ENCODE results near the gene ILKAP. TPM values are rescaled to one million over a fixed set of nuclear protein-coding genes. Genes with fewer than 3 reads are reported as not detected.

ILKAP gene
- total and polyA plus RNA-seq, 8 donors = 30.6 to 57.3 (median 46.3) TPM

- TF ChIP-seq CTCF (IDR thresholded peaks at IDR 0.05) = no peak
- DNase-seq (peak; percentile 76 to 96 (median 91)), ATAC-seq (peak; percentile 94)
- Histone ChIP-seq H3K27ac (no peak within 1 kb of the TSS), H3K36me3 (peaks cover 0 to 11% of the 10 kb centered on the region in 2 donors), H3K4me3 (peak within 1 kb of the TSS; percentile 46 to 58), H3K9me3 (no peaks in the 10 kb centered on the region), H3K27me3 (peaks cover 10 to 61% of the 10 kb centered on the region in 2 donors), H3K4me1 (peaks cover 2 to 24% of the 10 kb centered on the region in 2 donors)
- intact Hi-C loops (cut with DNase I) = no loop called here
Measured at GRCh38 chr2:238239863-238240756, 36.6 kb upstream of the ILKAP start, which contains the start of gene HES6. HES6 (minus strand) TSS chr2:238240038; CDS start chr2:238239905, 133 bp downstream.

GRCh38 chr2:238239543-238239862 is 36.0 kb upstream of the ILKAP start:
- peaks cover 0 to 5% of the 10 kb centered on the region in 2 donors for H3K36me3 ChIP-seq
- H3K27me3 ChIP-seq = peaks cover 10 to 61% of the 10 kb centered on the region in 2 donors
- no peak for DNase-seq
- H3K27ac ChIP-seq = no peak overlapping the region
- no peaks in the 10 kb centered on the region for H3K9me3 ChIP-seq
- no peak for TF ChIP-seq CTCF (IDR thresholded peaks at IDR 0.05)
- peak overlapping the region; percentile 46 to 58 for H3K4me3 ChIP-seq
- H3K4me1 ChIP-seq = peaks cover 2 to 30% of the 10 kb centered on the region in 2 donors
- intact Hi-C loops (cut with DNase I) = no loop called here
- no peak for ATAC-seq

- Histone ChIP-seq H3K4me1 (peaks cover 2 to 31% of the 10 kb centered on the region in 2 donors), H3K27me3 (peaks cover 10 to 61% of the 10 kb centered on the region in 2 donors), H3K27ac (no peak overlapping the region), H3K4me3 (peak overlapping the region in 1 of 2 donors; percentile 58), H3K9me3 (no peaks in the 10 kb centered on the region), H3K36me3 (no peaks in the 10 kb centered on the region)
- TF ChIP-seq CTCF (IDR thresholded peaks at IDR 0.05) = no peak
- ATAC-seq = no peak
- DNase-seq = peak in 1 of 4 donors; percentile 88
- intact Hi-C loops (cut with DNase I) = no loop called here
Measured at GRCh38 chr2:238238766-238239542, 35.5 kb upstream of the ILKAP start.

- H3K4me3 ChIP-seq = no peak overlapping the region
- intact Hi-C loops (cut with DNase I) = no loop called here
- DNase-seq = no peak
- H3K9me3 ChIP-seq = no peaks in the 10 kb centered on the region
- H3K36me3 ChIP-seq = no peaks in the 10 kb centered on the region
- TF ChIP-seq CTCF (IDR thresholded peaks at IDR 0.05) = no peak
- no peak overlapping the region for H3K27ac ChIP-seq
- peaks cover 10 to 61% of the 10 kb centered on the region in 2 donors for H3K27me3 ChIP-seq
- ATAC-seq = no peak
- H3K4me1 ChIP-seq = peaks cover 2 to 31% of the 10 kb centered on the region in 2 donors
Measured at GRCh38 chr2:238238311-238238765, 34.8 kb upstream of the ILKAP start.
